OCI-LY3 (cell line): Measurements from ENCODE around the gene PABPN1L.

ENCODE experiments used
- EZH2phosphoT487 ChIP-seq: fragments of 200-600 bp; shearing (Covaris generic); IDR thresholded peaks from 2 replicates; pipeline ENCODE4 v1.6.1; 2018; ENCODE audit warnings: antibody characterized with exemption, mixed run types, low read depth
- TF ChIP-seq, protein P1 (sequence below): fragments of 200-600, 300-600 bp; sonication (generic); IDR thresholded peaks from 2 replicates; pipeline ENCODE4 v1.5.1; 2014; ENCODE audit warnings: antibody characterized with exemption, low read length, low read depth

DNA sequence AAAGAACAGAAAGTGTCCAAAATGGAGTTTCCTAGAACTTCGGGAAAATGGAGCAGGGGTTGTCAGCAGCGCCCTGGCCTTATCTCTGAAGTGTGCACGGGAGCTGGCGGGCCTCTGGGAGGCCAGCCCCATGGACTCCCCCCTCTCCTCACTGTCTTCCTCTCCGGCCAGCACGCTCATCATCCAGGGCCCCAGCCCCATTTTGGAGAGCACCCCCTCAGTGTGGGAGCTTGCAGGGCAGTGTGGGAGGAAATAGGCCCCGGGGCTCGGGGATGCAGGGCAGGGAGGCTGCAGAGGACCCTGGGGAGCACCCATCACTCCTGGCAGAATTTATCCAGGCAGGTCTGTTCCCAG lies 4.9 kb upstream of the PABPN1L start:
- TF ChIP-seq, protein P1, sequence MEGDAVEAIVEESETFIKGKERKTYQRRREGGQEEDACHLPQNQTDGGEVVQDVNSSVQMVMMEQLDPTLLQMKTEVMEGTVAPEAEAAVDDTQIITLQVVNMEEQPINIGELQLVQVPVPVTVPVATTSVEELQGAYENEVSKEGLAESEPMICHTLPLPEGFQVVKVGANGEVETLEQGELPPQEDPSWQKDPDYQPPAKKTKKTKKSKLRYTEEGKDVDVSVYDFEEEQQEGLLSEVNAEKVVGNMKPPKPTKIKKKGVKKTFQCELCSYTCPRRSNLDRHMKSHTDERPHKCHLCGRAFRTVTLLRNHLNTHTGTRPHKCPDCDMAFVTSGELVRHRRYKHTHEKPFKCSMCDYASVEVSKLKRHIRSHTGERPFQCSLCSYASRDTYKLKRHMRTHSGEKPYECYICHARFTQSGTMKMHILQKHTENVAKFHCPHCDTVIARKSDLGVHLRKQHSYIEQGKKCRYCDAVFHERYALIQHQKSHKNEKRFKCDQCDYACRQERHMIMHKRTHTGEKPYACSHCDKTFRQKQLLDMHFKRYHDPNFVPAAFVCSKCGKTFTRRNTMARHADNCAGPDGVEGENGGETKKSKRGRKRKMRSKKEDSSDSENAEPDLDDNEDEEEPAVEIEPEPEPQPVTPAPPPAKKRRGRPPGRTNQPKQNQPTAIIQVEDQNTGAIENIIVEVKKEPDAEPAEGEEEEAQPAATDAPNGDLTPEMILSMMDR, result no peak
- TF ChIP-seq EZH2phosphoT487, result no peak
